ENCODE results near the gene SV2B.
A peak's percentile ranks its signal among the peaks of the same experiment; 100 is the strongest.

Gene SV2B

DNA sequence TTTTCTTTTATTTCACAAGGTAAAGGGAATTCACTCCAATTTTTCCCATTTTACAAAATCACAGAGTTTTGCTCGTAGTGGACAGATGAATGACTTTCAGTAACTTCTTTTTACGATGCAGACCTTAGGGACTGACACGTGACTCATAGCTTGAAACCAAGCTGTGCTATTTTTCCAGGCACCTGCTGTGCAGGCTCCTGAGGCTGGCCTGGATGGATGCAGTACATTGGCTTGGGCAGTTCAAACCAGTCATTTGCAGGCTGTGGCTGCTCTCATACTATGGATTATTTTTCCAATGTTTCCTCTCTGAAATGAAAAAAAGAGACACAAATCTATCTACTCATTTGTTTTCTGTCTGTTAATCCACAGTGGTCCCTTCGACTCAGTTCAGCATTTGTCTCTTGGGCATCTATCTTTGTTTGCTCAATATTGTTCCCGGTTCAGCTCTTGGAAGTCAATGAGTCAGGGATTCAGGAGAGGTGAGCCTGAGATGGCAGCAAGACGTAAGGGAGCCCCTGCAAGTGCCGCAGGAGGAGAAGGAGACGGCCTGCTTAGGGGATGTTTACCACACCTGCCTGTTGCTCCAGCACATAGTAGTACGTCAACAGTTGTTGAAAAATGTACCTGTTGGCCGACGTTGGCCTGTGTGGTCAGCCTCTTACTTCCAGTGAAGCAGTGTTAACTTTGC is 92.8 kb downstream of the SV2B start:
- no peak for FAIRE-seq

GRCh38 chr15:91193378-91193720 is 93.3 kb downstream of the SV2B start:
- FAIRE-seq, result no peak

DNA sequence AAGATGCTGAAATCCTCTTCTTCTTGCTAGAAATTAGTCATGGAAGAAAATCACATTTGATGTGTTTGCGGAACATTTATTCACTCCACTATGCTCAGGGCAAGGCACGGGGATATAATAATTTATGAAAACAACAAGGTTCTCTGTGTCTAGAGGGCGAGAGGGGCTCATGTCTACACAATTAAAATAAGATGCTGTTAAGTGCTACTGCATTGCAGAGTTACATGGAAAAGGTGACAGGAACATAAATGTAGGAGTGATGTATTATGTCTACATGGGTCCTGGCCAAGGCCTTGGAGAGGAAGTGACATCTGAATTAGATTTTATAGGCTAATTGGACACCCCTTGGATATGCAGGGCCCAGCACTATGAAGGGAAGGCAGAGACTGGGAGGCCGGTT is 96.1 kb downstream of the SV2B start:
- FAIRE-seq, result no peak

- no peak for FAIRE-seq
Observed at GRCh38 chr15:91196768-91197167, 96.7 kb downstream of the SV2B start.

- no peak for FAIRE-seq
Observed at GRCh38 chr15:91199511-91199910, 99.5 kb downstream of the SV2B start.

GRCh38 chr15:91200101-91200754 is 100.2 kb downstream of the SV2B start:
- no peak for FAIRE-seq

DNA sequence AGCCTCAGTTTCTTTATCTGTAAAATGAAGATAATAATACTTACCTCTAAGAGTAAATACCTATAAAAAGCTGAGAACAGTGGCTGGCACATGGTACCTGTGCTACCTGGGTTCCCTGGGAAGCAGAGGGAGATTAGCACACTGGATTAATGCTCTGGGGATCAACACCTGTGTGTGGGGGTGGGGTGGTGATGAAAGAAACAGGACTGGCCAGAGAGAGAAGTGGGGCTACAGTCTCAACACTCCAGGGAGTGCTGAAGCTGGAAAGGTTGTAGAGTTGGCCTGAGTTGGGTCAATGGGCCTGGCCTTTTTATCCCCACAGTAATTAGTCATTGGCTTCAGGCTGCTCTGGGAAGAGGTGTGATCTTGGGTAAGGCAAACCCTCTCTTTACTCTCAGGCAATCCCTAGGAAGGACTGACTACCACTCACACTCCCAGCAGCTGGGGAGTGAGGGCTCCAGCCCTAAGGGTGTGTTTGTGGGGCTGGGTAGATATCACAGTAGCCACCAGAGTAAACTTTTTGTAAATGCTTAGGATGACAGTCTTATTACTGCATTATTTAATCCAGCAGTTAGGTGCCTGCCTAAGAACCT is 102.5 kb downstream of the SV2B start:
- FAIRE-seq, result no peak

GRCh38 chr15:91203619-91204203 is 103.7 kb downstream of the SV2B start:
- no peak for FAIRE-seq

DNA sequence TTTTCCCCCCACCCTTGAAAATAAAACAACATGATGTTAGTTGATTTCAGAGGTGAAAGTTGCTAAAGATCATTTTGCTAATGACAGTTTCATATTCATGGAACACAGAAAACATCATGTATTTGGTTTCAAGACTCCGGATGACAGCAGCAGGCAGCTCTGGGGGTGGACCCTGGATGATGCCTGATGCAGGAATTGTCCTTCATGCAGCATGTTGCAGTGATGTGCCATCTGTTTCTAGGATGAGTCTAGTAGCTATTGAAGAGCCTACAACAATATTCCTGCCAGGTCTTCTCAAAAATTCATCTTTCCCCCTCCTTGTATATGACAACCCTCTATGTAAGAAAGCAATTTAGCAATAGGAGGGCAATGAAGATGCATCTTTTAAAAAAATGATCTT is 108.3 kb downstream of the SV2B start:
- no peak for FAIRE-seq

DNA sequence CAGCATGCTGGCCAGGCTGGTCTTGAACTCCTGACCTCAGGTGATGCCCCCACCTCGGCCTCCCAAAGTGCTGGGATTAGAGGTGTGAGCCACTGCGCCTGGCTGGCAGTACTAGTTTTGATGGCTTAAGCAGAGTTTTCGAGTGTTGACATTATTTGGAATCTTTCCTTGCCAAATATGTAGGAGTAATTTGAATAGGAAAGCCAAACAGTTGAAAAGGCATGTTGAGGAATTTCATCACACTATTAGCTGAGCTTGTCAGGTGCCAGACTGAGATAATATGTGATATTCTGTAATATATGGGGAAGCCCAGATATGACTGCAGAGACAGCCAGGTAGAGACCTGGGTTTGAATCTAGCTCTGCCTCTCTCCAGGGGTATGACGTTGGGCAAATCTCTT is 109.3 kb downstream of the SV2B start:
- FAIRE-seq, result no peak

GRCh38 chr15:91209726-91210125 is 109.7 kb downstream of the SV2B start:
- no peak for FAIRE-seq

GRCh38 chr15:91214675-91215590 is 114.9 kb downstream of the SV2B start:
- no peak for FAIRE-seq

- no peak for FAIRE-seq
Observed at GRCh38 chr15:91216000-91216399, 115.9 kb downstream of the SV2B start.

DNA sequence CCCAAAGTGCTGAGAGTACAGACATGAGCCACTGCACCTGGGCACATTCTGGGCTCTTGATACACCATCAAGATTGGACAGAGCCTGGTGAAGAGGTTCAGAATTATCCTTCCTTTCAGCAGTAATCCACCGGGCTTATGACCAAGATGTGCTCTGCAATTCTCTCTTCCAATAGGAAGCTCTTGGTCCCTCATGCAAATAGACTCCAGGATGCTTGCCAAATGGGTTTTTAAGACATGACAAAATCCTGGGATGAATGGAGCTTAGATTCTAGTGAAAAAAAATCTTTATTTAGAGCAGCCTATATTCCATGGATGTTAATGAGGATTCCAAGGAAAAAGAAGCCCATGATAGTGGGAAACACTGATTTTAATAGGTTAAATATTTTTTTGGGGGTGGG is 119.1 kb downstream of the SV2B start:
- no peak for FAIRE-seq

- no peak for FAIRE-seq
Observed at GRCh38 chr15:91222052-91222451, 122.0 kb downstream of the SV2B start.

DNA sequence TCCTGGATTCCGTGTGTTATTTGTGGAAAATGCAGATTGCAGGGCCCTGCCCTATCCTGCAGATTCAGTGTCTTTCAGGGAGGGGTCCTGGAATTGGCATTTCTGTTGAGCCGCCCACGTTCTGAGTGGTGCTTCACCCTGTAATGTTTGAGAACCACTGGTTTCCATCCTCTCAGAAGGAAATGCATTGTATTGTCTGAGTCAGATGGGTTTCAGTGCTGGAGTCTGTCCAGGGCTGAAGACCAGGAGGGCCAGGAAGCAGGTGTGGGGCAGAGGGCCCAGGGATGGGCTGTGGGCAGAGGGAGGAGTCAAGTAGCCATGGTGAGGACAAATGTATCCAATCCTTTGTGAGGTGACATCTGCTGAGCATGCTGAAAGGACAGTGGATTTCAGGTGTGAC is 123.8 kb downstream of the SV2B start:
- FAIRE-seq, result no peak

GRCh38 chr15:91224755-91225380 is 124.8 kb downstream of the SV2B start:
- FAIRE-seq, result peak; percentile 82

GRCh38 chr15:91225741-91226140 is 125.7 kb downstream of the SV2B start:
- FAIRE-seq, result no peak

DNA sequence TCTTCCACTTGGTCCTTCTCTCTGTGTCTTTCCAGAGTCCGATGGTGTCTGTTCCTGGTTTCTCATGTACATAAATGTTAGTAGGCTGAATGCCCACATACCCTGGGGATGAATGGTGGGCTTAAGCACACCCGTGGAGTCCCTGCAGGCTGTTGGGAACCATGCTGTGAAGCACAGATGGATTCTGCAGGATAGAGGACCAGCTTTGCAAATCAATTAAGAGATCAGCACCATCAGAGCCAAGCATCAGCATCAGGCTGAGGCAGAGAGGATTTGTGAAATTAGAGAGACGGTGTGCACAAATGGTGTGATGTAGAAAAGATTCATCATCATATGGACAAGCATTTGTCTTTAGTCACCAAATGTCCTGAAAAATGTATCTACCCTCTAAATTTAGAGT is 127.1 kb downstream of the SV2B start:
- no peak for FAIRE-seq

- FAIRE-seq, result no peak
Observed at GRCh38 chr15:91227766-91228165, 127.7 kb downstream of the SV2B start.

- no peak for FAIRE-seq
Observed at GRCh38 chr15:91228383-91228782, 128.3 kb downstream of the SV2B start.

- no peak for FAIRE-seq
Observed at GRCh38 chr15:91228890-91229289, 128.8 kb downstream of the SV2B start.

GRCh38 chr15:91231703-91232102 is 131.6 kb downstream of the SV2B start:
- no peak for FAIRE-seq
